HG03196 (cell line): Measurements from ENCODE around the gene PPIA.
A peak's percentile ranks its signal among the peaks of the same experiment; 100 is the strongest.
"Not testable (repeated sequence)": the region's sequence is repeated elsewhere in the genome, so short reads cannot be mapped to it uniquely, and the experiment has no call there.

Experiments
- ATAC-seq: cut with Tn5 transposase; IDR thresholded peaks from one replicate; pipeline ENCODE4 v1.9.1; 2021; ENCODE audit not compliant: unreplicated experiment

Gene PPIA

GRCh38 chr7:44784364-44784763 is 12.1 kb upstream of the PPIA start:
- no peak for ATAC-seq

GRCh38 chr7:44785218-44785617 is 11.3 kb upstream of the PPIA start:
- ATAC-seq: not testable (repeated sequence)

DNA sequence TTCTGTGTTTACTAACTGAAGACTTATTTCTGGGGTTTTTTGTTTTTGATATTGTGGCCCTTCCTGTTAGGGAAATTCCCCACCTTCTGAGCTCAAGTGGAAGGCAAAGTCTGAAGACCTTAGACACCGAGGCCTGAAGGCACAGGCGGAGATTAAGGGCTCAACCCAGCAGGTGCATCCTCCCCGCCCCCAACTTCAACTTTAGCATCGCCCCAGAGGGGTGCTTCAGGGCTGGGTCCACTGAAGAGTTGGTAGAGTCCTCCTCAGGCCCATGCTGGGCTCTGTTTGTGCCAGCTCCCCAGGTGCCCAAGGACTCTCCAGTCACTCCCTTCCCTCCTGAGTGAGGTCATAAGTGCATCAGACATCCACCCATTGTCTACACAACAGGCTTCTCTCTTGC is 9.4 kb upstream of the PPIA start:
- ATAC-seq: no peak

DNA sequence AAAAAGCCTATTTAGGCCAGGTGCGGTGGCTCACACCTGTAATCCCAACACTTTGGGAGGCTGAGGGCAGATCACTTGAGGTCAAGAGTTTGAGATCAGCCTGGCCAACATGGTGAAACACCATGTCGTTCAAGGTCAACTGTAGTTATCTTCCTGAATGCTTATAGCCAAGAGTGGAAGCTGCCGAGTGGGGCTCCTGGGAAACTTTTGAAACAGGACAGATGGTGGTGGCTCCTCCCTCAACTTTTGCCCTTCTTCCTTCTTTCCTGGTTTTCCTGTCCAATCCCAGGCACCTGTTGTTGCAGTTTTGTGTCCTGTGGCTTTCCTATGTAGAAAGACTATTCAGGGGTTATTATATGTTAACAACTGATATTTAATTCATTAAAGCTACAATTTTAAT is 8.7 kb upstream of the PPIA start:
- ATAC-seq: no peak

GRCh38 chr7:44789990-44790389 is 6.5 kb upstream of the PPIA start:
- no peak for ATAC-seq

DNA sequence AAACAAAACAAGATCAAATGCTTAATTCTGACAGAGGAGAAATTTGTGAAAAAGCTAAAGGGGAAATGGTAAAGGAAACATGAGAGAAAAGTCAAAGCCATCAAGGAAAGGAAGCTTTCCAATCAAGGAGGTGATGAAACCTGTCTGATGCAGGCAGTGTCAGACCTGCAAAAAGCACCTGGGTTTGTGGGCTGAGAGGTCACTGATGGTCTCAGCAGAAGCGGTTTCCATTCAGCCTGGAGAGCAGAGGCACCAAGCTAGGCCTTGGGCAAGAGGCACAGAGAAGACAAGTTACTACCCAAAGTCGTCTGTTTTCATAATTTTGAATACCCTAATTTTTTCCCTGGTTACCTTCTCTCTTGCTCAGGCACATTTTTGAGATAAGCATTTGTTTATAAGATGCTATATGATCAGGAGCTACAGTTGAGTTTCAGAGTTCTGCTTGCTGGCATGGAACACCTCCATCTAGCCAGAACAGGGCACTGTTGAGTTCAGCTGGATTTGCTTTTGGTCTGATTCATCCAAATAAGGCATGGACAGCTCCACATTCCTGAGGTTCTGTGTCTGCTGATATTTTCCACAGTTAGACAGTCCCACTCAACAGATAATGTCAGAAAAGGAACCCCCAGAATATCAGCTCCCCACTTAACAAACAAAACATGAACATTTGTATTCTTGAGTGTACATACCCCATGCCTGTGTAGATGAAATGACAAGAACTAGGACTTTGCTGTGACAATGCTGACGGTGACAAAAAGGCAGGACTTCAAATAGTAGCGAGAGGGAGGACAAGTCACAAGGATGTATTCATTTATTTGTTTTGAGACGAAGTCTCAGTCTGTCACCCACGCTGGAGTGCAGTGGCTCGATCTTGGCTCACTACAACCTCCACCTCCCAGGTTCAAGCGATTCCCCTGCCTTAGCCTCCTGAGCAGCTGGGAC is 4.9 kb upstream of the PPIA start:
- no peak for ATAC-seq

- ATAC-seq: no peak
Measured at GRCh38 chr7:44793919-44794318, 2.6 kb upstream of the PPIA start.

DNA sequence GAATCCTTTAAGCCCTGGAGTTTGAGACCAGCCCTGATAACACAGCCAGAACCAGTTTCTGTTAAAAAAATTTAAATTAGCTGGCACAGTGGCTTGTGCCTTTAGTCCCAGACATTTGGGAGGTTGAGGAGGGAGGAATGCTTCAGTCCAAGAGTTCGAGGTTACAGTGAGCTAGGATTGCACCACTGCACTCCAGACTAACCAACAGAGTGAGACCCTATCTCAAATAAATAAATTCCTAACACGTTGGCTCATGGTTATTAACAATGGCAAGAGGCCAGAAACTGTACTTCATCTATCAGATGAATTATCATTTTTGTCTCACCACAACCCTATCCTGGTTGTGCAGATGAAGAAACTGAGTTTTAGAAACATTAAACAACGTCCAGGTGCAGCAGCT is 2.1 kb upstream of the PPIA start:
- ATAC-seq: no peak

DNA sequence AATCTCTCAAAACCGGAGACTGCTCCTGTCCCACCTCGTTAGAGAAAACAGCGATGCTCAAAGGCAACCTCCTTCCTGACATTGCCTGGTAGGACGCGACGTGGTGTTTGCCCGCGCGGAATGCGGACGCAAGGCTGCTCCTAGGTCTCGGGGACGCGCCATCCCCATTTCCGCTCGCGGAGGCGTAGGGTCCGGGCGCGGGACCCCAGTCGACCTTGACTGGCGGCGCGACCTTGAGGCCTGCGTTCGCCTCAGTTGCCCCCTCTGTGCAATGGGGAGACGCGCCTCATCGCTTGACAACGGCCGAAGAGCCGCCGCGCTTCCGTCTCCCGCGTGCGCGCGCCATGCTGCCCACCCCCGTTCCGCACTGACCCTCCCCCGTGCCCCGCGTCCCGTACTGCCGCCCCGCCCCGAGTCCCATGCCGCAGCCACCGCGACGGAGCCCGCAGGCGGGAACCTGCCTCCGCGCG is 412 bp upstream of the PPIA start:
- peak; percentile 23 for ATAC-seq

GRCh38 chr7:44797329-44798258 is 1.1 kb downstream of the PPIA start:
- peak; percentile 55 for ATAC-seq

- ATAC-seq: no peak
Measured at GRCh38 chr7:44798649-44799305, 2.3 kb downstream of the PPIA start.

- no peak for ATAC-seq
Measured at GRCh38 chr7:44799939-44800338, 3.5 kb downstream of the PPIA start.

- ATAC-seq: no peak
Measured at GRCh38 chr7:44801890-44802289, 5.4 kb downstream of the PPIA start.

- ATAC-seq: no peak
Measured at GRCh38 chr7:44802418-44803025, 6.0 kb downstream of the PPIA start.

DNA sequence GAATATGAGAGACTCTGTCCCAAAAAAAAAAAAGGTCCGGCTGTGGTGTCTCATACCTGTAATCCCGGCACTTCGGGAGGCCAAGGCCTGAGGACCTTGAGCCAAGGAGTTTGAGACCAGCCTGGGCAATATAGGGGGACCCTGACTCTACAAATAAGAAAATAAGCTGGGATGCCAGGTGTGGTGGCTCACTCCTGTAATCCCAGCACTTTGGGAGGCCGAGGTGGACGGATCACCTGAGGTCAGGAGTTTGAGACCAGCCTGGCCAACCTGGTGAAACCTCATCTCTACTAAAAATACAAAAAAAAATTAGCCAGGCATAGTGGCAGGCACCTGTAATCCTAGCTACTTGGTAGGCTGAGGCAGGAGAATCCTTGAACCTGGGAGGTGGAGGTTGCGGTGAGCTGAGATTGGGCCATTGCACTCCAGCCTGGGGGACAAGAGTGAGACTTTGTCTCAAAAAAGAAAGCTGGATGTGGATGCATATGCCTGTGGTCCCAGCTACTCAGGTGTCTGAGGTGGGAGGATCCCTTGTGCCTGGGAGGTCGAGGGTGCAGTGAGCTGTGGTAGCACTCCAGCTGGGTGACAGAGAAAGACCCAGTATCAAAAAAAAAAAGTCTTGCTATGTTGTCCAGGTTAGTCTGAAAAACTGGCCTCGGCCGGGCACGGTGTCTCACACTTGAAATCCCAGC is 7.5 kb downstream of the PPIA start:
- ATAC-seq: not testable (repeated sequence)

GRCh38 chr7:44805950-44806349 is 9.5 kb downstream of the PPIA start:
- no peak for ATAC-seq

GRCh38 chr7:44808914-44809393 is 12.5 kb downstream of the PPIA start:
- no peak for ATAC-seq

GRCh38 chr7:44811093-44811492 is 14.6 kb downstream of the PPIA start:
- ATAC-seq: no peak

DNA sequence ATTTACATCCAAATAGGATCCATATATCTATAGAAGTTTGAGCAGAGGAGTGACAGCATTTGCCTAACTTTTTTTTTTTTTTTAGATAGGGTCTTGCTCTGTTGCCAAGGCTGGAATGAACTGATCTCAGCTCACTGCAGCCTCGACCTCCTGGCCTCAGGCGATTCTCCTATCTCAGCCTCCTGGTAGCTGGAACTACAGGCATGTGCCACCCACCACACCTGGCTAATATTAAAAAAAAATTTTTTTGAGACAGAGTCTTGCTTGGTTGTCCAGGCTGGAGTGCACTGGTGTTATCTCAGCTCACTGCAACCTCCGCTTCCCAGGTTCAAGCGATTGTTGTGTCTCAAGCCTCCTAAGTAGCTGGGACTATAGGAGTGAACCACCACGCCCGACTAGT is 15.1 kb downstream of the PPIA start:
- ATAC-seq: no peak

DNA sequence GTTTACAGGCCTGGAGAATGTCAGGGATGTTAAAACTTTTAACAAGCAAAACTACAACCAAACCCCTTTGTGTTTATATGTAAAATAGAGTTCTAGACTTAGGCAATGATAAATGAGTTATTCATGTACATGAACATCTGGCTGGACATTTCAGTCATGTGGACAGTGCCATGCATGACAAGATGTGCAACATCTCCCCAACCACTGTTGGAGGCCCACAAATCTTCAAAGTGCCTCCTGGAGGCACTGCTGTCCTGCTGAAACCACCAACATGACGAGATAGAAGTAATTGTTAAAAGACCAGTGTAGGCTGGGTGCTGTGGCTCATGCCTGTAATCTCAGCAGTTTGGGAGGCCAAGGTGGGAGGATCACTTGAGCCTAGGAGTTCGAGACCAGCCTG is 18.4 kb downstream of the PPIA start:
- no peak for ATAC-seq
